ENCODE measurements around the gene SHFL.

DNA sequence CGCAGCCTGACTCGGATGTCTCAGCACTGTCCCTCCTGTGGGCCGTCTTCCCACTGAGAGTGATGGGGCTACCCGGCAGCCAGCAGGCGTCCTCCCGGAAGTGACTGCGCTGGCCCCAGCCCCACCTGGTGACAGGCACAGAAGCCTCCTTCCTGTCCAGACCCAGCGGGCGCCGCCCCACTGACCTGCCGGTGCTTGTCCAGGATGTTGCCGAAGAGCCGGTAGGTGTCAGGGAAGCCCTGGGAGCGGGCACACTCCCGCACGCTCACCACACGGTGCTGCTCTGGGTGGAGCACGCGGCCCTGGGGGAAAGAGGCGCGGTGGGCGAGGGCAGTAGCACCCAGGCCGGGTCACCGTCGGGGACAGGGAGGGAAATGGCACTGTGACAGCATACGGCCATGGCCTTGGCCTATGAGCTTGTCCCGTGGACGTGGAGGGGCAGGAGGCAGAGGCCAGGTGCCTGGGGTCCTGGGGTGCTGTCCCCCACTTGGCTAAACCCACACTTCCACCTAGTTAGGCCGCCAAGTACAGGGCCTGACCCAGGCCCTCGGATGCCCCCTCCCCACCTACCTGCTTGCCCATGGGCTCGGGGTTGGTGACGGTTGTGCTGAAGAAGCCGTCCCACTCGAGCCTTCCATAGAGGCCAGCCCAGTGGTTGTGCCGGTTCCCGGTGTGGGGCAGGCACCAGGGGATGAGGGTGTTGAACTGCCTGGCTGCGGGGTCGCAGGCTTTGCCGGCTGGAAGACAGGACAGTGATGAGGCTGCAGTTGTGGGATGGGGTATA lies 49.6 kb downstream of the SHFL start:
- TF ChIP-seq, protein P1, sequence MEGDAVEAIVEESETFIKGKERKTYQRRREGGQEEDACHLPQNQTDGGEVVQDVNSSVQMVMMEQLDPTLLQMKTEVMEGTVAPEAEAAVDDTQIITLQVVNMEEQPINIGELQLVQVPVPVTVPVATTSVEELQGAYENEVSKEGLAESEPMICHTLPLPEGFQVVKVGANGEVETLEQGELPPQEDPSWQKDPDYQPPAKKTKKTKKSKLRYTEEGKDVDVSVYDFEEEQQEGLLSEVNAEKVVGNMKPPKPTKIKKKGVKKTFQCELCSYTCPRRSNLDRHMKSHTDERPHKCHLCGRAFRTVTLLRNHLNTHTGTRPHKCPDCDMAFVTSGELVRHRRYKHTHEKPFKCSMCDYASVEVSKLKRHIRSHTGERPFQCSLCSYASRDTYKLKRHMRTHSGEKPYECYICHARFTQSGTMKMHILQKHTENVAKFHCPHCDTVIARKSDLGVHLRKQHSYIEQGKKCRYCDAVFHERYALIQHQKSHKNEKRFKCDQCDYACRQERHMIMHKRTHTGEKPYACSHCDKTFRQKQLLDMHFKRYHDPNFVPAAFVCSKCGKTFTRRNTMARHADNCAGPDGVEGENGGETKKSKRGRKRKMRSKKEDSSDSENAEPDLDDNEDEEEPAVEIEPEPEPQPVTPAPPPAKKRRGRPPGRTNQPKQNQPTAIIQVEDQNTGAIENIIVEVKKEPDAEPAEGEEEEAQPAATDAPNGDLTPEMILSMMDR (IDR thresholded peaks at IDR 0.05 in 4 of 5, conservative IDR thresholded peaks at IDR 0.05 in 1 of 5) = no peak
- no peak for TF ChIP-seq POLR2A (IDR thresholded peaks at IDR 0.05)

Measured in gastrocnemius medialis (tissue), 4 donors.